ENCODE data around the gene CHKA. TPM values are rescaled to one million over a fixed set of nuclear protein-coding genes. Genes with fewer than 3 reads are reported as not detected.

The CHKA gene
- total and polyA plus RNA-seq, 2 of the 8 experiments (the other 6 are each of a cell fraction or from before 2014, with no cell fraction given) = 61.2 to 86.6 TPM

DNA sequence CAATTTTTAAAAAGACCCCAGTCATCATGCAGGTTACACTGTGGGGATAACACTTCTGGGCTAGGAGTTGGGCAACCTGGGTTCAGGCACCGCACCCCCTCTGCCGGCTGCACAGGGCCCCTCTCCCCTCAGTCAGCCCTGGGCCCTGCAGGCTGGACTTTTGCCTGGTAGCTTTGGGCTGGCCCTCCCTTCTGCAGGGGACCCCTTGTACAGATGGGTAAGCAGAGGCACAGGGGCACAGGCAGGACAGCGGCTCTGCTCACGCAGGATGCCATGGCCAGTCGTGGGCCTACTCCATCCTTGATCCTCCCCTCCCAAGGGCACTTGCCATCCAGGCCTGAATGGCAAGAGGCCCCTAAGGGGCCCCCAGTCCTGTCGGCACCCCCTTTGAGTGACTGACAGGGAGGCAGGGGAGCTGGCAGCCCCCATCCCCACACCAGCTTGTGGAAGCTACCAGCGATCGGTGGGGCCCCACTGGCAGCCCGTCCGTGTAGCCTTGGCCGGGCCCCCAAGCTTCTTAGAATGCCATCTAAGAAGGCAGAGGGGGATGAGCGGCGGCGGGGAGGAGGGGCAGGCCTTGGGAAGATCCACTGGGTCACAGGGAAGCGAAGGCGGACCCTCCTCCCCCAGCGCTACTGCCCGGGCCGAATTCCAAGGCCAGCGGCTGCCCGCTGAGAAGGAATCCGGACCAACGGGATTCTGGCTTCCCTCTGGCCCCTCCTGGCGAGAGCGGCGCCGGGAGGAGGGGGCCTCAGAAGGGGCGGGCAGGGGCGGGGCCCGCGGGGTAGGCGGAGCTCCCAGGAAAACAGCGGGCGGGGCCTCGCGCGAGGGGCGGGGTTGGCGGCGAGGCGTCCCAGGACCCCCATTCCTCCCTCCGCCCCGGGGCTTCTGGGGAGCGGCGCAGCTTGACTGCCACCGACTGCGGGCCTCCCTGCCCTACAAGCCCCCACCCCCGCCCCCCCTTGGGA is 6.8 kb upstream of the CHKA start (continued):
- no peak for TF ChIP-seq HDAC2 (IDR thresholded peaks at IDR 0.05; ENCODE audit: borderline replicate concordance in 1 of 2, low read depth in 2 of 2, low read length in 2 of 2)
- TF ChIP-seq KDM4A (IDR thresholded peaks at IDR 0.05; ENCODE audit: low read depth, low read length, severe bottlenecking) = no peak
- TF ChIP-seq SRF (IDR thresholded peaks at IDR 0.05; ENCODE audit: low read depth, low read length) = no peak
- TF ChIP-seq TEAD4 (IDR thresholded peaks at IDR 0.05; ENCODE audit: low read depth, low read length) = peak; percentile 99
- no peak for TF ChIP-seq CHD1 (IDR thresholded peaks at IDR 0.05; ENCODE audit: low read depth, low read length)
- TF ChIP-seq RXRA (IDR thresholded peaks at IDR 0.05; ENCODE audit: insufficient read depth, low read depth, low read length) = 0 out of 2 replicates have a peak, but pooled peaks have one; percentile 69
- TF ChIP-seq ASH2L (IDR thresholded peaks at IDR 0.05; ENCODE audit: low read length) = peak; percentile 98
- peak; percentile 91; the same call in 1 of the 2 replicates for TF ChIP-seq SP4 (IDR thresholded peaks at IDR 0.05; ENCODE audit: low read length)
- TF ChIP-seq RBBP5 (IDR thresholded peaks at IDR 0.05; ENCODE audit: borderline replicate concordance, low read depth, low read length) = peak; percentile 99
- peak; percentile 65; the same call in 1 of the 2 replicates for TF ChIP-seq CHD2 (IDR thresholded peaks at IDR 0.05; ENCODE audit: low read length)
- TF ChIP-seq RAD21 (IDR thresholded peaks at IDR 0.05 in 1 of 2, conservative IDR thresholded peaks at IDR 0.05 in 1 of 2; ENCODE audit: low read depth in 2 of 2, low read length in 2 of 2) = peak; percentile 18 to 37; a peak in 2 of 4 replicates
- TF ChIP-seq, protein P1, sequence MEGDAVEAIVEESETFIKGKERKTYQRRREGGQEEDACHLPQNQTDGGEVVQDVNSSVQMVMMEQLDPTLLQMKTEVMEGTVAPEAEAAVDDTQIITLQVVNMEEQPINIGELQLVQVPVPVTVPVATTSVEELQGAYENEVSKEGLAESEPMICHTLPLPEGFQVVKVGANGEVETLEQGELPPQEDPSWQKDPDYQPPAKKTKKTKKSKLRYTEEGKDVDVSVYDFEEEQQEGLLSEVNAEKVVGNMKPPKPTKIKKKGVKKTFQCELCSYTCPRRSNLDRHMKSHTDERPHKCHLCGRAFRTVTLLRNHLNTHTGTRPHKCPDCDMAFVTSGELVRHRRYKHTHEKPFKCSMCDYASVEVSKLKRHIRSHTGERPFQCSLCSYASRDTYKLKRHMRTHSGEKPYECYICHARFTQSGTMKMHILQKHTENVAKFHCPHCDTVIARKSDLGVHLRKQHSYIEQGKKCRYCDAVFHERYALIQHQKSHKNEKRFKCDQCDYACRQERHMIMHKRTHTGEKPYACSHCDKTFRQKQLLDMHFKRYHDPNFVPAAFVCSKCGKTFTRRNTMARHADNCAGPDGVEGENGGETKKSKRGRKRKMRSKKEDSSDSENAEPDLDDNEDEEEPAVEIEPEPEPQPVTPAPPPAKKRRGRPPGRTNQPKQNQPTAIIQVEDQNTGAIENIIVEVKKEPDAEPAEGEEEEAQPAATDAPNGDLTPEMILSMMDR (IDR thresholded peaks at IDR 0.05; ENCODE audit: control extremely low read depth in 1 of 3, insufficient read depth in 1 of 3, low read depth in 1 of 3, low read length in 3 of 3) = peak in 1 of 3 experiments; percentile 7; a peak in 1 of 4 replicates
- TF ChIP-seq, protein P2, sequence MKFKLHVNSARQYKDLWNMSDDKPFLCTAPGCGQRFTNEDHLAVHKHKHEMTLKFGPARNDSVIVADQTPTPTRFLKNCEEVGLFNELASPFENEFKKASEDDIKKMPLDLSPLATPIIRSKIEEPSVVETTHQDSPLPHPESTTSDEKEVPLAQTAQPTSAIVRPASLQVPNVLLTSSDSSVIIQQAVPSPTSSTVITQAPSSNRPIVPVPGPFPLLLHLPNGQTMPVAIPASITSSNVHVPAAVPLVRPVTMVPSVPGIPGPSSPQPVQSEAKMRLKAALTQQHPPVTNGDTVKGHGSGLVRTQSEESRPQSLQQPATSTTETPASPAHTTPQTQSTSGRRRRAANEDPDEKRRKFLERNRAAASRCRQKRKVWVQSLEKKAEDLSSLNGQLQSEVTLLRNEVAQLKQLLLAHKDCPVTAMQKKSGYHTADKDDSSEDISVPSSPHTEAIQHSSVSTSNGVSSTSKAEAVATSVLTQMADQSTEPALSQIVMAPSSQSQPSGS (IDR thresholded peaks at IDR 0.05; ENCODE audit: low read length) = 0 out of 2 replicates have a peak, but pooled peaks have one; percentile 82
- TF ChIP-seq NANOG (IDR thresholded peaks at IDR 0.05; ENCODE audit: insufficient read depth, low read depth, low read length, poor library complexity, severe bottlenecking) = peak; percentile 16
- TF ChIP-seq POLR2AphosphoS5 (IDR thresholded peaks at IDR 0.05; ENCODE audit: low read depth, low read length) = no peak
- peak in 1 of 2 experiments; percentile 20 for TF ChIP-seq BCL11A (IDR thresholded peaks at IDR 0.05; ENCODE audit: low read depth in 2 of 2, low read length in 2 of 2)

Data from H1 (cell line).